ENCODE results near the gene LPGAT1.
"Not testable (repeated sequence)": the region's sequence is repeated elsewhere in the genome, so short reads cannot be mapped to it uniquely, and the experiment has no call there.

The LPGAT1 gene

DNA sequence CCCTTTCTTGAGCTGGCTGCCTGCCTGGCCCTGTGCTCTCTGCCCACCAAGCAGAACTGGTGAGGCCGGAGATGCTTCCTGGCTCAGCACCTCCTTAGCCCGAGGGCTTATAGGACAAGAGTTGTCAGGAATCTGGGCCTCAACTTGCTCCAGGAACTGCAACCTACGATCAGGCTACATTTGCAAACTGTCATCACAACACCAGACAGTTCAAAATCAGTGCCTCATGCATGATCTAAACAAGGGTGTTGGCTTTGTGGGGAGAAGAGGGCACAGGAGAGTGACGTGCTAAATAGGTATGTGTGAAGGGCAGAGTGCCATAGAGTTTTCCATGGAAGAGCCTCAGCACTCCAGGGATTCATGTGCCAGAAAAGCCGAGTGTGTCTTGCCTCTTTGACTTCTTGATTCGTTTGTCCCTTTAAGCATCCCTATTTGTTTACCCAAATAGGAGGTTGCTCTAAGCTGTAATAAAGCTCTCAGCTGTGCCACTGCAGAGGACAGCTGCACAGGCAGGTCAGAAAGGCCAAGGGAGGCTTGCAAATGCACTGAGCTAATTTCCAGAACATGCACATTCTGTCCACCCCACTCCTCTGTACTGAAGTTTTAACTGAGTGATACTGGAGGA, 125.0 kb downstream of the LPGAT1 start:
- DNase-seq (ENCODE audit: low read depth, low spot score): no peak

GRCh38 chr1:211704543-211704942, 126.0 kb downstream of the LPGAT1 start:
- no peak for DNase-seq (ENCODE audit: low read depth, low spot score)

- no peak for DNase-seq (ENCODE audit: low read depth, low spot score)
Observed at GRCh38 chr1:211703812-211704537, 126.6 kb downstream of the LPGAT1 start.

GRCh38 chr1:211701733-211702132, 128.8 kb downstream of the LPGAT1 start:
- no peak for DNase-seq (ENCODE audit: low read depth, low spot score)

- no peak for DNase-seq (ENCODE audit: low read depth, low spot score)
Observed at GRCh38 chr1:211699059-211699458, 131.5 kb downstream of the LPGAT1 start.

- DNase-seq (ENCODE audit: low read depth, low spot score): no peak
Observed at GRCh38 chr1:211698161-211699026, 132.2 kb downstream of the LPGAT1 start.

GRCh38 chr1:211697356-211697755, 133.2 kb downstream of the LPGAT1 start:
- no peak for DNase-seq (ENCODE audit: low read depth, low spot score)

- DNase-seq (ENCODE audit: low read depth, low spot score): no peak
Observed at GRCh38 chr1:211695135-211695816, 135.3 kb downstream of the LPGAT1 start.

DNA sequence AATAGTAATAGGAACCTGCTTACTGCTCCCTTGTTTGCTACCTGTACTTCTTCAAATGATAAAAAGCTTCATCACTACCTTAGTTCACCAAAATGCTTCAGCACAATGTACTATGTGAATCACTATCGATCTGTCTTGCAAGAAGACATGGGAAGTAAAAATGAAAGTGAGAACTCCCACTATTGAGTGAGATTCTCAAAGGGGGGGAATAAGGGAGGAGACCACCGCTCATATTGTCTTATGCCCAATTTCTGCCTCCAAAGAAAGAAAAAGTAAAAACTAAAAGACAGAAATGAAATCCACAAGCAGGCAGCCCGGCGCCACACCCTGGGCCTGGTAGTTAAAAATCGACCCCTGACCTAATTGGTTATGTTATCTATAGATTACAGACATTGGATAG, 136.7 kb downstream of the LPGAT1 start:
- not testable (repeated sequence) for DNase-seq (ENCODE audit: low read depth, low spot score)

Measured in smooth muscle cell of the brain vasculature (primary cell).